Effector memory CD4-positive, alpha-beta T cell (primary cell): ENCODE data around the gene TLCD1.

Source experiments
- DNase-seq, 3 donors: peaks; one replicate each; pipeline ENCODE4 v3.0.0-alpha.2; 2020
- H3K27ac ChIP-seq: 2 replicates; pipeline ENCODE4 v1.7.0; 2013; ENCODE audit warnings: mild to moderate bottlenecking, low read length, moderate library complexity; ENCODE audit not compliant: insufficient read depth, poor library complexity, severe bottlenecking
- H3K27me3 ChIP-seq: replicated peaks from 2 replicates; pipeline ENCODE4 v1.7.0; 2013; ENCODE audit warnings: mild to moderate bottlenecking, low read length; ENCODE audit not compliant: insufficient read depth, control insufficient read depth, poor library complexity, severe bottlenecking
- H3K36me3 ChIP-seq: 2 replicates; pipeline ENCODE4 v1.7.0; 2013; ENCODE audit warnings: mild to moderate bottlenecking, low read length, moderate library complexity; ENCODE audit not compliant: control insufficient read depth, insufficient read depth
- H3K4me1 ChIP-seq: 2 replicates; pipeline ENCODE4 v1.7.0; 2013; ENCODE audit warnings: low read length, mild to moderate bottlenecking; ENCODE audit not compliant: control insufficient read depth, insufficient read depth, poor library complexity, severe bottlenecking
- H3K4me3 ChIP-seq: 2 replicates; pipeline ENCODE4 v1.7.0; 2013; ENCODE audit warnings: low read length, low read depth, mild to moderate bottlenecking; ENCODE audit not compliant: insufficient read depth, poor library complexity, severe bottlenecking
- H3K9me3 ChIP-seq: 2 replicates; pipeline ENCODE4 v1.7.0; 2013; ENCODE audit warnings: mild to moderate bottlenecking, low read length, moderate library complexity; ENCODE audit not compliant: control insufficient read depth

The TLCD1 gene

GRCh38 chr17:28712032-28712704 lies 13.9 kb downstream of the TLCD1 start:
- H3K36me3 ChIP-seq, result no peaks in the 10 kb centered on the region
- H3K27ac ChIP-seq, result peak overlapping the region; percentile 74
- peaks cover 15% of the 10 kb centered on the region for H3K4me1 ChIP-seq
- no peaks in the 10 kb centered on the region for H3K9me3 ChIP-seq
- peaks cover 4% of the 10 kb centered on the region for H3K27me3 ChIP-seq
- peak overlapping the region; percentile 61 for H3K4me3 ChIP-seq
- DNase-seq, result peak; percentile 45 to 59 (median 49)

- Histone ChIP-seq H3K27me3 (peaks cover under 1% of the 10 kb centered on the region), H3K4me1 (peaks cover 15% of the 10 kb centered on the region), H3K4me3 (peak within 1 kb of the TSS; percentile 61), H3K9me3 (no peaks in the 10 kb centered on the region), H3K27ac (peak within 1 kb of the TSS; percentile 74), H3K36me3 (no peaks in the 10 kb centered on the region)
- no peak for DNase-seq
Observed at GRCh38 chr17:28711723-28712031, 14.4 kb downstream of the TLCD1 start, which contains the start of gene PROCA1. TSS of gene PROCA1 (minus strand) at chr17:28711888. CDS start at chr17:28711660, 228 bp downstream.

- peak; percentile 84 to 85 (median 85) for DNase-seq
- H3K4me1 ChIP-seq, result peaks cover 15% of the 10 kb centered on the region
- peak overlapping the region; percentile 61 for H3K4me3 ChIP-seq
- no peaks in the 10 kb centered on the region for H3K36me3 ChIP-seq
- H3K27ac ChIP-seq, result peak overlapping the region; percentile 74
- no peaks in the 10 kb centered on the region for H3K27me3 ChIP-seq
- H3K9me3 ChIP-seq, result no peaks in the 10 kb centered on the region
Observed at GRCh38 chr17:28710861-28711722, 14.9 kb downstream of the TLCD1 start.

GRCh38 chr17:28707339-28707720 lies 18.7 kb downstream of the TLCD1 start:
- Histone ChIP-seq H3K27ac (no peak overlapping the region), H3K4me1 (peaks cover 15% of the 10 kb centered on the region)
- no peak for DNase-seq

GRCh38 chr17:28706471-28707338 lies 19.3 kb downstream of the TLCD1 start:
- Histone ChIP-seq H3K4me1 (peaks cover 12% of the 10 kb centered on the region), H3K27ac (no peak overlapping the region), H3K36me3 (peaks cover 19% of the 10 kb centered on the region), H3K4me3 (no peak overlapping the region), H3K27me3 (no peaks in the 10 kb centered on the region), H3K9me3 (no peaks in the 10 kb centered on the region)
- no peak for DNase-seq

More at GRCh38 chr17:28707339-28707720, 18.7 kb downstream of the TLCD1 start:
- H3K9me3 ChIP-seq, result no peaks in the 10 kb centered on the region
- H3K27me3 ChIP-seq, result no peaks in the 10 kb centered on the region
- H3K36me3 ChIP-seq, result peaks cover 13% of the 10 kb centered on the region
- H3K4me3 ChIP-seq, result no peak overlapping the region

- H3K36me3 ChIP-seq, result peaks cover 28% of the 10 kb centered on the region
- H3K9me3 ChIP-seq, result no peaks in the 10 kb centered on the region
- H3K27me3 ChIP-seq, result no peaks in the 10 kb centered on the region
- no peak overlapping the region for H3K27ac ChIP-seq
- H3K4me3 ChIP-seq, result no peak overlapping the region
- no peak for DNase-seq
- peaks cover 4% of the 10 kb centered on the region for H3K4me1 ChIP-seq
Observed at GRCh38 chr17:28705728-28706334, 20.2 kb downstream of the TLCD1 start.

- no peaks in the 10 kb centered on the region for H3K27me3 ChIP-seq
- H3K27ac ChIP-seq, result no peak overlapping the region
- H3K36me3 ChIP-seq, result peaks cover 34% of the 10 kb centered on the region
- no peak overlapping the region for H3K4me3 ChIP-seq
- H3K4me1 ChIP-seq, result no peaks in the 10 kb centered on the region
- no peak for DNase-seq
- H3K9me3 ChIP-seq, result no peaks in the 10 kb centered on the region
Observed at GRCh38 chr17:28705074-28705659, 20.9 kb downstream of the TLCD1 start.

- DNase-seq, result no peak
- H3K36me3 ChIP-seq, result peaks cover 43% of the 10 kb centered on the region
- H3K27me3 ChIP-seq, result no peaks in the 10 kb centered on the region
- no peak overlapping the region for H3K27ac ChIP-seq
- H3K4me1 ChIP-seq, result no peaks in the 10 kb centered on the region
- H3K9me3 ChIP-seq, result no peaks in the 10 kb centered on the region
- H3K4me3 ChIP-seq, result no peak overlapping the region
Observed at GRCh38 chr17:28704219-28704858, 21.7 kb downstream of the TLCD1 start.
